Stimulated activated CD4-positive, alpha-beta T cell treated with anti-CD3 and anti-CD28 coated beads, Interleukin-12 subunit alpha, Interleukin-12 subunit beta, amount 100 ng/mL, for 48 hours (primary cell): ENCODE results near the gene VCX.
"Not testable (repeated sequence)": the region's sequence is repeated elsewhere in the genome, so short reads cannot be mapped to it uniquely, and the experiment has no call there.

Source experiments
- DNase-seq, 3 donors: peaks; one replicate each; pipeline ENCODE4 v3.0.0-alpha.2; 2020; ENCODE audit warnings: low read depth in 2 of 3, low spot score in 1 of 3

VCX gene

GRCh38 chrX:7842871-7843270, at the start of gene VCX:
VCX (plus strand) TSS chrX:7843171; CDS start chrX:7843204, 33 bp downstream.
- DNase-seq, result not testable (repeated sequence)

DNA sequence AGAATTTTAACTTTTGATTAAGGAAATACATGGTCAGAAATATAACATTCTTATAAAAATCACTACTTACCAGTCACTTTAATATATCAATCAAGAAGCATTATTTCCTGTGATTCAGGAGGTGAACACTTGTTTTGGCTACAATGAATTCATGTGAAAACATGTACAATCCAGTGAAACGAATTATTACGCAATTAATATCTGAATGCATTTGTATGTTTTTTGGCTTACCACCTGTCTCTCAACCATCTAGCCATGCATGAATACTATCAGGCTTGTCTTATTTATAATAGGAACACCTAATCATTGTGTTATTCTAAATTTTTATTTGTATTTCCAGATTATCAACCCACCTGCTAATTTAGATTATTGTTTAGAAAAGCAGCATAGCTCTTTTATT, 44.6 kb upstream of the VCX start:
- no peak for DNase-seq

GRCh38 chrX:7801711-7802110, 41.3 kb upstream of the VCX start:
- no peak for DNase-seq

GRCh38 chrX:7815166-7815805, 27.7 kb upstream of the VCX start:
- DNase-seq, result no peak

GRCh38 chrX:7828594-7828993, 14.4 kb upstream of the VCX start:
- DNase-seq, result no peak

DNA sequence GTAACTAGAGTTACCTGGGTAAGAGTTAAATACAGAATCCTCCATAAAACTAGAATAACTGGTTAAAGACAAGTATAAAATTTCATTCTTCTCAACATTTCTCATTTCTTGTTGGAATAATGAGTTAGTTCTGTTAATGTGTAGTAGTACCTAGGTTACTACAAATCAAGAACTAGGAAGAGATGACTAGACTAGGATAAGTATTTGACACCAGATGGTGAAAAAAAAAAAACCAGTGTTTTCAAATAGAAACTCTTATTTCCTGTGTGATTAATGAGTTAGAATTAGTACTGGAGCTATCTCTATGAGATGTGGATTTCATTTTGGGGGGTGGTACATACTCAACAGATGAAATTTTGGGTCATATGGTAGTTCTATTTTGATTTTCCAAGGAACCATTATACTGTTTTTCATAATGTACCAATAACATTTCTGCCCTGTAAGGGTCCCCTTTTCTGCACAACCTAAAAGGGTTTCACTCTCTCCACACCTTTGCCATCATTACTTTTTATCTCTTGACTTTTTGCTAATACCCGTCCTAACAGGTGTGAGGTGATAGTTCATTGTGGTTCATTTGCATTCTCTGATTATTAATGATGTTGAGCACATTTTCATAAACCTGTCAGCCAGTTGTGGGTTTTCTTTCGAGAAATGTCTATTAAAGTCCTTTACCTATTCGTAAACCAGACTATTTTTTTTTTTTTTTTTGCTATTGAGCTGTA, 1.7 kb upstream of the VCX start:
- no peak for DNase-seq

GRCh38 chrX:7852166-7852565, 9.2 kb downstream of the VCX start:
- DNase-seq, result no peak

DNA sequence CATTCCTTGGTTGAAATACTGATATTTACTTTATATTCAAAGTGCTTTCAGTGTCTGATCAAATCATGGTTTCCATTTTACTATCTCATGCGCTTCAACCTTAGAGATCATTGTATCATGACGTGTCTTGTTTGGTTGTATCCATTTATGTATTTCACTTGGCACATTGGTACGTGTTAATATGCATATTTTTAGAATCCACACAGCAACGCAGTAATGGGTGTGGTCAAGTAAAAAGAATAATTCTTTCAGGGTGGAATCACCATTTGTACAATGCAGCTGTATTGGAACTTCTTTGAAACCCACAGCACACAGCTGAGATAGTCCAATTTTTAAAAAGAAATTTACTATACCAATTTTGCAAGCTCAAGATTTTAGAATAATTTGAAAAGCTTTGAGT, 29.1 kb downstream of the VCX start:
- DNase-seq, result no peak

GRCh38 chrX:7876957-7877356, 34.0 kb downstream of the VCX start:
- DNase-seq, result no peak

GRCh38 chrX:7889135-7889534, 46.2 kb downstream of the VCX start:
- no peak for DNase-seq

DNA sequence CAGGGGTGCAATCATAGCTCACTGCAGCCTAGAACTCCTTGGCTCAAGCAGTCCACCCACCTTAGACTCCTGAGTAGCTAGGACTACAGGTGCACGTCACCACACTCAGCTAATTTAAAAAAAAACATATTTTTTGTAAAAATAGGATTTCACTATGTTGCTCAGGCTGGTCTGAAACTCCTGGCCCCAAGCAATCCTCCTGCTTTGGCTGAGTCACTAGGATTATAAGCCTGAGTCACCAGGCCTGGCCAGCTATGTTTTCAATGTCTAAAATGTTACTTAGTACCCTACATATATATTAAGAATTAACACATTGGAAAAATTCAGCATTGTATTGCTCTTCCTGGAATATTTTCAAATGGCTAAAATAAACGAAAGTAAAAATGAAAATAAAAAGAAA, 46.7 kb downstream of the VCX start:
- DNase-seq, result no peak

DNA sequence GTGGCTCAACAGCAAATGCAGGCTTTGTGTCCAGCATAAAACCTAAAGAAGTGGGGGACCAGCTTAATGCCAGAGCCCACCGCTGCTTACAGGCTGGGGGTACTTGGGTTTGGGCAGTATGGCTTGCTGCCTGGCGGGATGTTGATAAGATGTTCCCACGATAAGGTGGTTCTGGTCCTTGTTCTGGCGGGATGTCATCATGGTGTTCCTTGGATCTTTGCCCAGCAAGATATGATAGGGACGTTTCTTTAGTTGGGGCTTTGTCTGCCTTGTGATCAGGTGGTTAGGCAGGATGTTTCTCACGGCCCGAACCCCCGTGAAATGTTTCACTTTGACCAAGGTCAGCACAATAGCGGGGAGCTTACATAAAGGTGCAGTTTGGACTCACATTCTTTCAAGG, 49.0 kb downstream of the VCX start:
- no peak for DNase-seq
